ENCODE data around the gene PTPRE.

PTPRE gene

GRCh38 chr10:128068398-128069285 lies 161.7 kb downstream of the PTPRE start:
- H3K4me3 ChIP-seq (ENCODE audit: low read depth, low read length): no peak overlapping the region
- H3K9me3 ChIP-seq (ENCODE audit: control insufficient read depth, insufficient read depth, low read length): no peaks in the 10 kb centered on the region
- no peaks in the 10 kb centered on the region for H3K36me3 ChIP-seq (ENCODE audit: control insufficient read depth, insufficient read depth, low read length)
- H3K4me1 ChIP-seq (ENCODE audit: control insufficient read depth, insufficient read depth, low read length): no peaks in the 10 kb centered on the region
- no peak overlapping the region for H3K9ac ChIP-seq (ENCODE audit: low read depth, low read length)
- H3K27me3 ChIP-seq (ENCODE audit: control insufficient read depth, insufficient read depth, low read length): no peaks in the 10 kb centered on the region

- H3K4me1 ChIP-seq (ENCODE audit: control insufficient read depth, insufficient read depth, low read length): no peaks in the 10 kb centered on the region
- H3K36me3 ChIP-seq (ENCODE audit: control insufficient read depth, insufficient read depth, low read length): no peaks in the 10 kb centered on the region
- no peaks in the 10 kb centered on the region for H3K9me3 ChIP-seq (ENCODE audit: control insufficient read depth, insufficient read depth, low read length)
- H3K27me3 ChIP-seq (ENCODE audit: control insufficient read depth, insufficient read depth, low read length): no peaks in the 10 kb centered on the region
- peak overlapping the region; percentile 32 for H3K4me3 ChIP-seq (ENCODE audit: low read depth, low read length)
- no peak overlapping the region for H3K9ac ChIP-seq (ENCODE audit: low read depth, low read length)
These were observed 162.6 kb downstream of the PTPRE start for GRCh38 chr10:128069351-128070051.

GRCh38 chr10:128070161-128070560 lies 163.3 kb downstream of the PTPRE start:
- Histone ChIP-seq H3K36me3 (ENCODE audit: control insufficient read depth, insufficient read depth, low read length) (no peaks in the 10 kb centered on the region), H3K4me3 (ENCODE audit: low read depth, low read length) (no peak overlapping the region), H3K9me3 (ENCODE audit: control insufficient read depth, insufficient read depth, low read length) (no peaks in the 10 kb centered on the region), H3K9ac (ENCODE audit: low read depth, low read length) (no peak overlapping the region), H3K4me1 (ENCODE audit: control insufficient read depth, insufficient read depth, low read length) (no peaks in the 10 kb centered on the region), H3K27me3 (ENCODE audit: control insufficient read depth, insufficient read depth, low read length) (no peaks in the 10 kb centered on the region)

- Histone ChIP-seq H3K4me1 (ENCODE audit: control insufficient read depth, insufficient read depth, low read length) (no peaks in the 10 kb centered on the region), H3K9me3 (ENCODE audit: control insufficient read depth, insufficient read depth, low read length) (no peaks in the 10 kb centered on the region), H3K9ac (ENCODE audit: low read depth, low read length) (no peak overlapping the region), H3K27me3 (ENCODE audit: control insufficient read depth, insufficient read depth, low read length) (no peaks in the 10 kb centered on the region), H3K36me3 (ENCODE audit: control insufficient read depth, insufficient read depth, low read length) (no peaks in the 10 kb centered on the region), H3K4me3 (ENCODE audit: low read depth, low read length) (no peak overlapping the region)
These were observed 164.0 kb downstream of the PTPRE start for GRCh38 chr10:128070721-128071416.

- no peaks in the 10 kb centered on the region for H3K27me3 ChIP-seq (ENCODE audit: control insufficient read depth, insufficient read depth, low read length)
- H3K9me3 ChIP-seq (ENCODE audit: control insufficient read depth, insufficient read depth, low read length): no peaks in the 10 kb centered on the region
- H3K4me1 ChIP-seq (ENCODE audit: control insufficient read depth, insufficient read depth, low read length): no peaks in the 10 kb centered on the region
- no peak overlapping the region for H3K9ac ChIP-seq (ENCODE audit: low read depth, low read length)
- H3K36me3 ChIP-seq (ENCODE audit: control insufficient read depth, insufficient read depth, low read length): no peaks in the 10 kb centered on the region
- H3K4me3 ChIP-seq (ENCODE audit: low read depth, low read length): no peak overlapping the region
These were observed 164.5 kb downstream of the PTPRE start for GRCh38 chr10:128071417-128071782.

GRCh38 chr10:128072046-128072445 lies 165.1 kb downstream of the PTPRE start:
- Histone ChIP-seq H3K9ac (ENCODE audit: low read depth, low read length) (no peak overlapping the region), H3K27me3 (ENCODE audit: control insufficient read depth, insufficient read depth, low read length) (no peaks in the 10 kb centered on the region), H3K4me3 (ENCODE audit: low read depth, low read length) (no peak overlapping the region), H3K4me1 (ENCODE audit: control insufficient read depth, insufficient read depth, low read length) (no peaks in the 10 kb centered on the region), H3K9me3 (ENCODE audit: control insufficient read depth, insufficient read depth, low read length) (no peaks in the 10 kb centered on the region), H3K36me3 (ENCODE audit: control insufficient read depth, insufficient read depth, low read length) (no peaks in the 10 kb centered on the region)

GRCh38 chr10:128072941-128073645 lies 166.2 kb downstream of the PTPRE start:
- no peak overlapping the region for H3K9ac ChIP-seq (ENCODE audit: low read depth, low read length)
- H3K36me3 ChIP-seq (ENCODE audit: control insufficient read depth, insufficient read depth, low read length): no peaks in the 10 kb centered on the region
- no peak overlapping the region for H3K4me3 ChIP-seq (ENCODE audit: low read depth, low read length)
- H3K27me3 ChIP-seq (ENCODE audit: control insufficient read depth, insufficient read depth, low read length): no peaks in the 10 kb centered on the region
- no peaks in the 10 kb centered on the region for H3K9me3 ChIP-seq (ENCODE audit: control insufficient read depth, insufficient read depth, low read length)
- no peaks in the 10 kb centered on the region for H3K4me1 ChIP-seq (ENCODE audit: control insufficient read depth, insufficient read depth, low read length)

GRCh38 chr10:128073890-128074289 lies 167.0 kb downstream of the PTPRE start:
- Histone ChIP-seq H3K4me3 (ENCODE audit: low read depth, low read length) (no peak overlapping the region), H3K9me3 (ENCODE audit: control insufficient read depth, insufficient read depth, low read length) (no peaks in the 10 kb centered on the region), H3K36me3 (ENCODE audit: control insufficient read depth, insufficient read depth, low read length) (no peaks in the 10 kb centered on the region), H3K27me3 (ENCODE audit: control insufficient read depth, insufficient read depth, low read length) (no peaks in the 10 kb centered on the region), H3K4me1 (ENCODE audit: control insufficient read depth, insufficient read depth, low read length) (no peaks in the 10 kb centered on the region), H3K9ac (ENCODE audit: low read depth, low read length) (no peak overlapping the region)

GRCh38 chr10:128074589-128074988 lies 167.7 kb downstream of the PTPRE start:
- Histone ChIP-seq H3K9me3 (ENCODE audit: control insufficient read depth, insufficient read depth, low read length) (no peaks in the 10 kb centered on the region), H3K36me3 (ENCODE audit: control insufficient read depth, insufficient read depth, low read length) (no peaks in the 10 kb centered on the region), H3K9ac (ENCODE audit: low read depth, low read length) (no peak overlapping the region), H3K27me3 (ENCODE audit: control insufficient read depth, insufficient read depth, low read length) (no peaks in the 10 kb centered on the region), H3K4me1 (ENCODE audit: control insufficient read depth, insufficient read depth, low read length) (no peaks in the 10 kb centered on the region), H3K4me3 (ENCODE audit: low read depth, low read length) (no peak overlapping the region)

- Histone ChIP-seq H3K4me3 (ENCODE audit: low read depth, low read length) (no peak overlapping the region), H3K27me3 (ENCODE audit: control insufficient read depth, insufficient read depth, low read length) (no peaks in the 10 kb centered on the region), H3K4me1 (ENCODE audit: control insufficient read depth, insufficient read depth, low read length) (no peaks in the 10 kb centered on the region), H3K36me3 (ENCODE audit: control insufficient read depth, insufficient read depth, low read length) (no peaks in the 10 kb centered on the region), H3K9me3 (ENCODE audit: control insufficient read depth, insufficient read depth, low read length) (no peaks in the 10 kb centered on the region), H3K9ac (ENCODE audit: low read depth, low read length) (no peak overlapping the region)
These were observed 170.4 kb downstream of the PTPRE start for GRCh38 chr10:128077155-128077875.
